ENCODE measurements around the gene KRTAP12-2.

Gene KRTAP12-2

GRCh38 chr21:44708213-44708865, 41.6 kb upstream of the KRTAP12-2 start:
- ChIA-PET CTCF (no interaction called here), POLR2A (no interaction called here)
- no peak for TF ChIP-seq CTCF (IDR thresholded peaks at IDR 0.05; ENCODE audit: insufficient read depth, low read length, missing control alignments)
- no peak overlapping the region for H3K4me3 ChIP-seq (ENCODE audit: low read depth, low read length)
- no peak for DNase-seq (ENCODE audit: low read depth, low spot score)

GRCh38 chr21:44706706-44707581, 40.2 kb upstream of the KRTAP12-2 start:
- DNase-seq (ENCODE audit: low read depth, low spot score): no peak
- ChIA-PET CTCF (no interaction called here), POLR2A (no interaction called here)
- no peak for TF ChIP-seq CTCF (IDR thresholded peaks at IDR 0.05; ENCODE audit: insufficient read depth, low read length, missing control alignments)
- no peak overlapping the region for H3K4me3 ChIP-seq (ENCODE audit: low read depth, low read length)

GRCh38 chr21:44706026-44706705, 39.4 kb upstream of the KRTAP12-2 start:
- POLR2A ChIA-PET: no interaction called here

GRCh38 chr21:44704636-44705001, 37.9 kb upstream of the KRTAP12-2 start:
- TF ChIP-seq CTCF (IDR thresholded peaks at IDR 0.05; ENCODE audit: insufficient read depth, low read length, missing control alignments): no peak
- CTCF ChIA-PET: no interaction called here
- DNase-seq (ENCODE audit: low read depth, low spot score): no peak
- POLR2A ChIA-PET: no interaction called here
- H3K4me3 ChIP-seq (ENCODE audit: low read depth, low read length): no peak overlapping the region

More at GRCh38 chr21:44706026-44706705, 39.4 kb upstream of the KRTAP12-2 start:
- H3K4me3 ChIP-seq (ENCODE audit: low read depth, low read length): no peak overlapping the region
- CTCF ChIA-PET: no interaction called here
- TF ChIP-seq CTCF (IDR thresholded peaks at IDR 0.05; ENCODE audit: insufficient read depth, low read length, missing control alignments): no peak
- DNase-seq (ENCODE audit: low read depth, low spot score): no peak

- H3K4me3 ChIP-seq (ENCODE audit: low read depth, low read length): no peak overlapping the region
- TF ChIP-seq CTCF (IDR thresholded peaks at IDR 0.05; ENCODE audit: insufficient read depth, low read length, missing control alignments): no peak
- no peak for DNase-seq (ENCODE audit: low read depth, low spot score)
- CTCF ChIA-PET: no interaction called here
- POLR2A ChIA-PET: no interaction called here
These were observed 37.3 kb upstream of the KRTAP12-2 start for GRCh38 chr21:44703731-44704635.
